Neural cell (in vitro differentiated cells): ENCODE data around the gene PCSK1.

Source experiments
- EP300 ChIP-seq: fragments of 450-650 bp; conservative IDR thresholded peaks from 2 replicates; pipeline ENCODE4 v1.6.1; 2014; ENCODE audit warnings: antibody characterized with exemption, mild to moderate bottlenecking, moderate library complexity; ENCODE audit not compliant: poor library complexity, severe bottlenecking
- EZH2 ChIP-seq: fragments of 200-600, 300-800 bp; shearing (Covaris generic), sonication (generic); IDR thresholded peaks from 2 replicates; pipeline ENCODE4 v1.6.1; 2014; ENCODE audit warnings: antibody characterized with exemption, low read length, borderline replicate concordance, mild to moderate bottlenecking; ENCODE audit not compliant: insufficient read depth, poor library complexity, severe bottlenecking
- POLR2AphosphoS5 ChIP-seq: IDR thresholded peaks from 2 replicates; pipeline ENCODE4 v1.6.1; 2012
- RAD21 ChIP-seq: fragments of 450-650 bp; conservative IDR thresholded peaks from 2 replicates; pipeline ENCODE4 v1.6.1; 2014; ENCODE audit warnings: antibody characterized with exemption, mild to moderate bottlenecking, moderate library complexity
- REST ChIP-seq: IDR thresholded peaks from 2 replicates; pipeline ENCODE4 v1.6.1; 2012; ENCODE audit warnings: borderline replicate concordance
- TF ChIP-seq, protein P1 (sequence below): fragments of 450-650 bp; IDR thresholded peaks from 2 replicates; pipeline ENCODE4 v1.5.1; 2014; ENCODE audit warnings: antibody characterized with exemption, mild to moderate bottlenecking, moderate library complexity; ENCODE audit not compliant: poor library complexity, severe bottlenecking

GRCh38 chr5:96412868-96413449 is 20.1 kb downstream of the PCSK1 start:
- TF ChIP-seq EP300 (no peak), POLR2AphosphoS5 (no peak), RAD21 (no peak), REST (no peak), EZH2 (no peak)
- TF ChIP-seq, protein P1, sequence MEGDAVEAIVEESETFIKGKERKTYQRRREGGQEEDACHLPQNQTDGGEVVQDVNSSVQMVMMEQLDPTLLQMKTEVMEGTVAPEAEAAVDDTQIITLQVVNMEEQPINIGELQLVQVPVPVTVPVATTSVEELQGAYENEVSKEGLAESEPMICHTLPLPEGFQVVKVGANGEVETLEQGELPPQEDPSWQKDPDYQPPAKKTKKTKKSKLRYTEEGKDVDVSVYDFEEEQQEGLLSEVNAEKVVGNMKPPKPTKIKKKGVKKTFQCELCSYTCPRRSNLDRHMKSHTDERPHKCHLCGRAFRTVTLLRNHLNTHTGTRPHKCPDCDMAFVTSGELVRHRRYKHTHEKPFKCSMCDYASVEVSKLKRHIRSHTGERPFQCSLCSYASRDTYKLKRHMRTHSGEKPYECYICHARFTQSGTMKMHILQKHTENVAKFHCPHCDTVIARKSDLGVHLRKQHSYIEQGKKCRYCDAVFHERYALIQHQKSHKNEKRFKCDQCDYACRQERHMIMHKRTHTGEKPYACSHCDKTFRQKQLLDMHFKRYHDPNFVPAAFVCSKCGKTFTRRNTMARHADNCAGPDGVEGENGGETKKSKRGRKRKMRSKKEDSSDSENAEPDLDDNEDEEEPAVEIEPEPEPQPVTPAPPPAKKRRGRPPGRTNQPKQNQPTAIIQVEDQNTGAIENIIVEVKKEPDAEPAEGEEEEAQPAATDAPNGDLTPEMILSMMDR, result no peak
